ENCODE data around the gene LUZP2. TPM values are rescaled to one million over a fixed set of nuclear protein-coding genes. Genes with fewer than 3 reads are reported as not detected.

The LUZP2 gene
- total and polyA plus RNA-seq, 12 donors, result 11.2 to 72.0 (median 20.6) TPM

- Histone ChIP-seq H3K27me3 (no peaks in the 10 kb centered on the region), H3K4me1 (replicated peaks in 1 of 2) (no peaks in the 10 kb centered on the region), H3K9me3 (replicated peaks in 1 of 3) (no peaks in the 10 kb centered on the region), H3K36me3 (replicated peaks in 1 of 2) (no peaks in the 10 kb centered on the region), H3K27ac (no peak overlapping the region), H3K4me3 (no peak overlapping the region)
- TF ChIP-seq POLR2A (IDR thresholded peaks at IDR 0.05) (no peak), CTCF (IDR thresholded peaks at IDR 0.05) (no peak)
- DNase-seq, result no peak
- intact Hi-C loops (cut with DNase I), result no loop called here
Observed at GRCh38 chr11:24587635-24588034, 90.8 kb downstream of the LUZP2 start.

- WGBS, 4 donors, result 39 to 62% (median 46%) methylated on average over 3 of the region's 3 CpGs
- intact Hi-C loops (cut with DNase I), result no loop called here
Observed at GRCh38 chr11:24588081-24588480, 91.2 kb downstream of the LUZP2 start.

GRCh38 chr11:24589064-24589463 is 92.2 kb downstream of the LUZP2 start:
- Histone ChIP-seq H3K36me3 (replicated peaks in 1 of 2) (no peaks in the 10 kb centered on the region), H3K27ac (no peak overlapping the region), H3K4me3 (no peak overlapping the region), H3K4me1 (replicated peaks in 1 of 2) (no peaks in the 10 kb centered on the region), H3K9me3 (replicated peaks in 1 of 3) (no peaks in the 10 kb centered on the region), H3K27me3 (no peaks in the 10 kb centered on the region)
- TF ChIP-seq POLR2A (IDR thresholded peaks at IDR 0.05), result no peak
- no peak for TF ChIP-seq CTCF (IDR thresholded peaks at IDR 0.05)
- DNase-seq, result no peak
- intact Hi-C loops (cut with DNase I), result no loop called here
- WGBS, 4 donors, result 59 to 73% (median 67%) methylated on average over 1 of the region's 1 CpG

More at GRCh38 chr11:24588081-24588480, 91.2 kb downstream of the LUZP2 start:
- no peaks in the 10 kb centered on the region for H3K9me3 ChIP-seq (replicated peaks in 1 of 3)
- no peak overlapping the region for H3K27ac ChIP-seq
- no peak for DNase-seq
- no peaks in the 10 kb centered on the region for H3K36me3 ChIP-seq (replicated peaks in 1 of 2)
- H3K4me1 ChIP-seq (replicated peaks in 1 of 2), result no peaks in the 10 kb centered on the region
- TF ChIP-seq CTCF (IDR thresholded peaks at IDR 0.05) (no peak), POLR2A (IDR thresholded peaks at IDR 0.05) (no peak)
- no peaks in the 10 kb centered on the region for H3K27me3 ChIP-seq
- H3K4me3 ChIP-seq, result no peak overlapping the region

GRCh38 chr11:24591283-24591682 is 94.4 kb downstream of the LUZP2 start:
- Histone ChIP-seq H3K36me3 (replicated peaks in 1 of 2) (no peaks in the 10 kb centered on the region), H3K27ac (no peak overlapping the region), H3K9me3 (replicated peaks in 1 of 3) (no peaks in the 10 kb centered on the region), H3K4me1 (replicated peaks in 1 of 2) (no peaks in the 10 kb centered on the region), H3K4me3 (no peak overlapping the region), H3K27me3 (no peaks in the 10 kb centered on the region)
- WGBS, 4 donors, result 66 to 72% (median 70%) methylated on average over 2 of the region's 2 CpGs
- no peak for DNase-seq
- intact Hi-C loops (cut with DNase I), result no loop called here
- TF ChIP-seq POLR2A (IDR thresholded peaks at IDR 0.05) (no peak), CTCF (IDR thresholded peaks at IDR 0.05) (no peak)

All from adrenal gland (tissue), 12 donors.